Natural killer cell treated with Interleukin-12 subunit alpha and Interleukin-12 subunit beta and Interleukin-15 and Interleukin-18, amount 100 ng/mL, for 72 hours (primary cell): ENCODE measurements around the gene SLC6A1. TPM values are rescaled to one million over a fixed set of nuclear protein-coding genes. Genes with fewer than 3 reads are reported as not detected.

Source experiments
- ATAC-seq, 2 donors: fragments of 150-1000 bp; cut with Tn5 transposase in 1 of 2; sonication (Bioruptor Pico), chemical (Tn5 transposase) in 1 of 2; 2 replicates each; pipeline ENCODE4 v1.10.0; 2021
- DNase-seq: peaks from one replicate; pipeline ENCODE4 v3.0.0; 2022; ENCODE audit warnings: low spot score
- H3K27ac Mint-ChIP-seq, 2 donors: 1 replicate in 1 of 2; 2 replicates in 1 of 2; pipeline ENCODE4 v1.8.0; 2022; ENCODE audit warnings: mixed read lengths in 2 of 2, mild to moderate bottlenecking in 1 of 2, moderate library complexity in 1 of 2
- H3K27me3 Mint-ChIP-seq, 2 donors: 1 replicate in 1 of 2; 2 replicates in 1 of 2; pipeline ENCODE4 v1.8.0; 2022; ENCODE audit warnings: mixed read lengths in 2 of 2
- H3K36me3 Mint-ChIP-seq: one replicate; pipeline ENCODE4 v1.8.0; 2022; ENCODE audit warnings: mixed read lengths
- H3K4me1 Mint-ChIP-seq, 2 donors: 1 replicate in 1 of 2; 2 replicates in 1 of 2; pipeline ENCODE4 v1.8.0; 2022; ENCODE audit warnings: low read depth in 2 of 2, mixed read lengths in 2 of 2, mild to moderate bottlenecking in 1 of 2
- H3K4me3 Mint-ChIP-seq: one replicate; pipeline ENCODE4 v1.8.0; 2022; ENCODE audit warnings: mixed read lengths
- H3K9me3 Mint-ChIP-seq: 2 replicates; pipeline ENCODE4 v1.8.0; 2022; ENCODE audit warnings: mixed read lengths
- total RNA-seq, 2 donors: library from RNA; stranded (reverse); gene quantifications; one replicate each; pipeline ENCODE4 v1.2.3, GENCODE V29; 2022

The SLC6A1 gene
- total RNA-seq, 2 donors from 2014 or later = not detected

- Mint-ChIP-seq H3K27me3 (peaks cover 37 to 53% of the 10 kb centered on the region in 2 donors), H3K4me1 (peaks cover 6% of the 10 kb centered on the region in 2 donors), H3K36me3 (no peaks in the 10 kb centered on the region), H3K4me3 (no peak overlapping the region), H3K9me3 (no peaks in the 10 kb centered on the region), H3K27ac (no peak overlapping the region)
- DNase-seq (no peak), ATAC-seq (no peak)
Measured at GRCh38 chr3:10992943-10993728, 588 bp downstream of the SLC6A1 start.

- H3K36me3 Mint-ChIP-seq = no peaks in the 10 kb centered on the region
- H3K4me1 Mint-ChIP-seq = peaks cover 6% of the 10 kb centered on the region in 2 donors
Measured at GRCh38 chr3:10993729-10994065, 1.1 kb downstream of the SLC6A1 start.

GRCh38 chr3:10994306-10994705, 1.8 kb downstream of the SLC6A1 start:
- Mint-ChIP-seq H3K27ac (no peak overlapping the region), H3K4me3 (no peak overlapping the region), H3K9me3 (no peaks in the 10 kb centered on the region), H3K27me3 (peaks cover 38 to 47% of the 10 kb centered on the region in 2 donors), H3K4me1 (peaks cover 6% of the 10 kb centered on the region in 2 donors), H3K36me3 (no peaks in the 10 kb centered on the region)
- no peak for DNase-seq
- ATAC-seq = no peak

More at GRCh38 chr3:10993729-10994065, 1.1 kb downstream of the SLC6A1 start:
- Mint-ChIP-seq H3K27ac (no peak overlapping the region), H3K9me3 (no peaks in the 10 kb centered on the region), H3K4me3 (no peak overlapping the region), H3K27me3 (peaks cover 41 to 53% of the 10 kb centered on the region in 2 donors)
- DNase-seq (no peak), ATAC-seq (no peak)

- Mint-ChIP-seq H3K27ac (no peak overlapping the region), H3K36me3 (no peaks in the 10 kb centered on the region), H3K9me3 (no peaks in the 10 kb centered on the region), H3K4me3 (no peak overlapping the region), H3K4me1 (peaks cover 6% of the 10 kb centered on the region in 2 donors), H3K27me3 (peaks cover 34 to 35% of the 10 kb centered on the region in 2 donors)
- ATAC-seq (no peak), DNase-seq (no peak)
Measured at GRCh38 chr3:10995871-10996270, 3.3 kb downstream of the SLC6A1 start.

- DNase-seq (no peak), ATAC-seq (no peak)
- Mint-ChIP-seq H3K4me1 (peaks cover 4 to 6% of the 10 kb centered on the region in 2 donors), H3K36me3 (no peaks in the 10 kb centered on the region), H3K4me3 (no peak overlapping the region), H3K9me3 (no peaks in the 10 kb centered on the region), H3K27me3 (peaks cover 28 to 29% of the 10 kb centered on the region in 2 donors), H3K27ac (no peak overlapping the region)
Measured at GRCh38 chr3:10996345-10997013, 3.9 kb downstream of the SLC6A1 start.

DNA sequence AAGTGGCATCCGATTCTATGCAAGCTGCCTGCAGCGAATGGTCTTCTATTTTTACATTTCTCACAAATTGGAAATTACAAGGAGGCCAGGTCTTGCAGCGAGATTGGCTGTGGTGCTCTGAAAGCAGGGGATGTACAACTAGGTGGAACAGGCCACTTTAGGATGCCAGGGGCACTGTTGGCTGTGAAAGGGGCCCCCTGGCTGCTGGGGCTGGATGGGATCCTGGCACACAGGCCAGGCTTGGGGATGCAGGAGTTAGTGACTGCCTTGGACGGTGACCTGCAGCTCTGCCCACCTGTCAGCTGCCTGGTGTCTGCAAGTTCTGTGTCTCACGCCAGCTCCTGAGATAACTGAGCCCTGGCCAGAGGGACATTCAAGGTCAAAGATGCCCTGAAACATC, 4.6 kb downstream of the SLC6A1 start:
- no peak overlapping the region for H3K27ac Mint-ChIP-seq
- H3K4me1 Mint-ChIP-seq = peaks cover 0 to 1% of the 10 kb centered on the region in 2 donors
- DNase-seq (no peak), ATAC-seq (no peak)
- peaks cover 21 to 25% of the 10 kb centered on the region in 2 donors for H3K27me3 Mint-ChIP-seq
- no peaks in the 10 kb centered on the region for H3K36me3 Mint-ChIP-seq
- no peak overlapping the region for H3K4me3 Mint-ChIP-seq
- no peaks in the 10 kb centered on the region for H3K9me3 Mint-ChIP-seq

- peak in 1 of 2 donors; percentile 31 for ATAC-seq
- peaks cover 19 to 21% of the 10 kb centered on the region in 2 donors for H3K27me3 Mint-ChIP-seq
Measured at GRCh38 chr3:10998542-10998941, 6.0 kb downstream of the SLC6A1 start.

DNA sequence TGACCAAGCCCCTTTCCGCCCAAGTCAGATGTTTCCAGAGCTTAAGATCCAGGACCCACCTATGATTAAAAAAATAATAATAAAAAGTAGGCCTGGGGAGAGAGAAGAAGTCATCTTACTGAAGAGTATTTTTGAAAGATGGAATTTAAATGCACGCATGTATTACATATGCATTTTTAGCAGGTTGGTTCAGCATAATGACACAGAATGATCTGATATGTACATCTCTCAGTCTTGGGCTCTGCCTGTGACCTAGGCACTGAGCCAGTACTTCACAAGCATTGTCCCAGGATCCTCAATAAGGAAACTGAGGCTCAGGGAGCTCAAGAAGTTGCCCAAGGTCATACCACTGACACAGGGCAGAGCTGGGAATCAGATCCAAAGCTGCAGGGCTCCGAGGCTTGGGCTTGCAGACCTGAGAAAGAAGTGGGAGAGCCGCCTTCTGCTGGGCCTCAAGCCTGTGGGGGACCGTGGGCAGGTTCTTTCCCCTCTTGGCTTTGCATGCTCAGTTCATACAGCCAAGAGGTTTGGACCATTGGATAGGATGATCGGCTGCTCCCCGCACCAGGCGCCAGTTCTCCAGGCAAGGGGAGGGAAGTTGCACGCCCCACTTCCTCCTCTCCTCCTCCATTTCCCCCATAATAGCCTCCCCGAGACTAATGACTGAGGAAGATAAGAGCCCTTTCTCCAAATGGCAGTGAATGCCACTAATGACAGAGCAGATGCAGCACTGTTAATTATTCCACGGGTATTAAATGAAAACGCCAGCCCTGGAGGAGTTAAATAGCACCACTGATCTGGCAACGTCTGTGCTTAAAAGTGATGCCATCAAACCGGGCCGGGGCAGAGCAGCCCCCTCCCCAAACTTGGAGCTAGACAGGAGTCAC, 6.9 kb downstream of the SLC6A1 start:
- ATAC-seq (no peak), DNase-seq (no peak)
- Mint-ChIP-seq H3K4me3 (no peak overlapping the region), H3K27me3 (peaks cover 16 to 20% of the 10 kb centered on the region in 2 donors), H3K4me1 (no peaks in the 10 kb centered on the region), H3K9me3 (no peaks in the 10 kb centered on the region), H3K36me3 (no peaks in the 10 kb centered on the region), H3K27ac (no peak overlapping the region)

More at GRCh38 chr3:10998542-10998941, 6.0 kb downstream of the SLC6A1 start:
- Mint-ChIP-seq H3K9me3 (no peaks in the 10 kb centered on the region), H3K36me3 (no peaks in the 10 kb centered on the region), H3K27ac (no peak overlapping the region), H3K4me3 (no peak overlapping the region), H3K4me1 (no peaks in the 10 kb centered on the region)
- DNase-seq = no peak

DNA sequence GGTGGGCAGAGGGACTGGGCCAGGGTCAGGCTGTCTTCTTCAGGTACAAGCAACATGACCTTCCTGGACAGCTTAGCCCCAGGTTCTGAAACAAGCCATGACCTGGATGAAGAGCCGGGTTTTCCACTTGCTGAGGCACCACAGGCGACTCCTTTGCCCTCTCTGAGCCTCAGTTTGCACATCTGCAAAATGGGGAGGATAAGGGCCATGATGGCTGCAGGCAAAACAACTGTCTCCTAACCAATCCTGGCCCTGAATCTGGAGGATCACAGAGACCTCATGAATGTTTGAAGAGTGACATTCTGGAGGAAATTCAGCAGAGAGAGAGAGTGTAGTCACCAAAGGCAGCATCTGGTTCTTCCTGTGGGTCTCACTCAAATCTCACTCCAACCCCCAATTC, 8.0 kb downstream of the SLC6A1 start:
- no peaks in the 10 kb centered on the region for H3K36me3 Mint-ChIP-seq
- H3K9me3 Mint-ChIP-seq = no peaks in the 10 kb centered on the region
- H3K4me3 Mint-ChIP-seq = no peak overlapping the region
- H3K27me3 Mint-ChIP-seq = peaks cover 6 to 19% of the 10 kb centered on the region in 2 donors
- ATAC-seq (no peak), DNase-seq (no peak)
- no peaks in the 10 kb centered on the region for H3K4me1 Mint-ChIP-seq
- no peak overlapping the region for H3K27ac Mint-ChIP-seq

- Mint-ChIP-seq H3K27ac (no peak overlapping the region), H3K4me1 (no peaks in the 10 kb centered on the region), H3K9me3 (no peaks in the 10 kb centered on the region), H3K36me3 (no peaks in the 10 kb centered on the region), H3K27me3 (peaks cover 6 to 13% of the 10 kb centered on the region in 2 donors), H3K4me3 (no peak overlapping the region)
- ATAC-seq (peak in 1 of 2 donors; percentile 8), DNase-seq (no peak)
Measured at GRCh38 chr3:11001020-11001657, 8.6 kb downstream of the SLC6A1 start.

GRCh38 chr3:11001658-11002021, 9.1 kb downstream of the SLC6A1 start:
- Mint-ChIP-seq H3K4me1 (no peaks in the 10 kb centered on the region), H3K4me3 (no peak overlapping the region), H3K27ac (no peak overlapping the region), H3K36me3 (no peaks in the 10 kb centered on the region), H3K9me3 (no peaks in the 10 kb centered on the region), H3K27me3 (peaks cover 11 to 12% of the 10 kb centered on the region in 2 donors)
- ATAC-seq (no peak), DNase-seq (no peak)

GRCh38 chr3:11002371-11002807, 9.8 kb downstream of the SLC6A1 start:
- ATAC-seq = no peak
- H3K9me3 Mint-ChIP-seq = no peaks in the 10 kb centered on the region
- H3K27me3 Mint-ChIP-seq = peaks cover 12 to 18% of the 10 kb centered on the region in 2 donors
- H3K36me3 Mint-ChIP-seq = no peaks in the 10 kb centered on the region
- H3K4me1 Mint-ChIP-seq = no peaks in the 10 kb centered on the region
- H3K27ac Mint-ChIP-seq = no peak overlapping the region
- no peak overlapping the region for H3K4me3 Mint-ChIP-seq
- no peak for DNase-seq

DNA sequence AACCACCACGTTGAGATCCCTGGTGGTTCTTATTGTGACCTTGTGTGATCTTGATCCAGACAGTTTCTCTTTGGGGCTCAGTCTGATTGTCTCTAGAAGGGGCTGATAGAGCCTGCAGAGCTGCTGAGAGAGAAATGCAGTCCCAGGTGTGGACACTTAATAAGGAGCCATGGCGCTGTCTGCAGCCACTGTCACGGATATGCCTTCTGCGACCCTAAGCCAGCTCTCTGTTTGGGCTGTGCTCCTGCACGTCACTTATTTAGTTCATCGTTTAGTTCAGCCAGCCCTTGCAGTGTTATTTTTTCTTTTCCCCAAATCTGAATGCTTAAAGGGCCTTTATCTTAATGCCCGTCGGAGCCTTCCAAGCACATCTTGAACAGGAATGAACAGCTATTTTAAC, 12.0 kb downstream of the SLC6A1 start:
- DNase-seq (no peak), ATAC-seq (no peak)
- H3K9me3 Mint-ChIP-seq = no peaks in the 10 kb centered on the region
- H3K27me3 Mint-ChIP-seq = peaks cover 3 to 18% of the 10 kb centered on the region in 2 donors
- no peaks in the 10 kb centered on the region for H3K36me3 Mint-ChIP-seq
- H3K27ac Mint-ChIP-seq = no peak overlapping the region
- no peaks in the 10 kb centered on the region for H3K4me1 Mint-ChIP-seq
- no peak overlapping the region for H3K4me3 Mint-ChIP-seq
